Tibial nerve (tissue), 4 donors: Measurements from ENCODE around the gene NALF2. TPM values are rescaled to one million over a fixed set of nuclear protein-coding genes. Genes with fewer than 3 reads are reported as not detected.

Experiments used
- DNase-seq, 2 donors: peaks; one replicate each; pipeline ENCODE4 v3.0.0-alpha.2; 2019; ENCODE audit warnings: low spot score in 2 of 2
- H3K27ac ChIP-seq, 4 donors: fragments of 200-600 bp; sonication (generic) in 3 of 4; one replicate each; pipeline ENCODE4 v1.5.1; 2017 to 2019; ENCODE audit warnings: mild to moderate bottlenecking in 1 of 4
- H3K27me3 ChIP-seq, 2 donors: fragments of 200-600 bp; sonication (generic) in 1 of 2; one replicate each; pipeline versions ENCODE4 v1.5.1 to v1.6.0; 2017 to 2019
- H3K36me3 ChIP-seq, 3 donors: fragments of 200-600 bp; sonication (generic); one replicate each; pipeline ENCODE4 v1.5.1; 2018 to 2019
- H3K4me1 ChIP-seq, 4 donors: fragments of 200-600 bp; sonication (generic) in 3 of 4; one replicate each; pipeline ENCODE4 v1.5.1; 2017 to 2019
- H3K4me3 ChIP-seq, 4 donors: fragments of 200-600 bp; sonication (generic) in 3 of 4; one replicate each; pipeline ENCODE4 v1.5.1; 2017 to 2019; ENCODE audit warnings: mild to moderate bottlenecking in 1 of 4, moderate library complexity in 1 of 4
- H3K9me3 ChIP-seq, 4 donors: fragments of 200-600 bp; sonication (generic) in 3 of 4; one replicate each; pipeline ENCODE4 v1.5.1; 2017 to 2019
- EP300 ChIP-seq, 2 donors: sonication (generic); formaldehyde crosslinking; IDR thresholded peaks; one replicate each; pipeline ENCODE4 v1.6.1; 2017; ENCODE audit warnings: antibody characterized with exemption in 2 of 2, mild to moderate bottlenecking in 1 of 2
- POLR2A ChIP-seq, 2 donors: fragments of 450-650 bp; IDR thresholded peaks; one replicate each; pipeline ENCODE4 v1.6.1; 2017; ENCODE audit warnings: antibody characterized with exemption in 2 of 2, mild to moderate bottlenecking in 2 of 2, moderate library complexity in 2 of 2
- WGBS, 2 donors: methylation state at CpG; one replicate each; pipeline ENCODE4 v1.1.5; 2018; 5-methylcytosine and 5-hydroxymethylcytosine counted together
- total RNA-seq, 4 donors: library from RNA; depleted of rRNA; stranded (reverse); fragments of >200 nt; gene quantifications; one replicate each; pipeline ENCODE4 v1.1.0, GENCODE V29; 2016
- TF ChIP-seq, protein P1 (sequence below), 5 experiments: fragments of 200-600 bp in 3 of 5; fragments of 450-650 bp in 2 of 5; sonication (generic) in 3 of 5; IDR thresholded peaks; one replicate each; pipeline ENCODE4 v1.5.1; 2016 to 2019; ENCODE audit warnings: antibody characterized with exemption in 5 of 5, mild to moderate bottlenecking in 3 of 5, moderate library complexity in 2 of 5

Gene NALF2
- total RNA-seq, 4 donors from 2014 or later = 0.30 TPM; not detected in 3

DNA sequence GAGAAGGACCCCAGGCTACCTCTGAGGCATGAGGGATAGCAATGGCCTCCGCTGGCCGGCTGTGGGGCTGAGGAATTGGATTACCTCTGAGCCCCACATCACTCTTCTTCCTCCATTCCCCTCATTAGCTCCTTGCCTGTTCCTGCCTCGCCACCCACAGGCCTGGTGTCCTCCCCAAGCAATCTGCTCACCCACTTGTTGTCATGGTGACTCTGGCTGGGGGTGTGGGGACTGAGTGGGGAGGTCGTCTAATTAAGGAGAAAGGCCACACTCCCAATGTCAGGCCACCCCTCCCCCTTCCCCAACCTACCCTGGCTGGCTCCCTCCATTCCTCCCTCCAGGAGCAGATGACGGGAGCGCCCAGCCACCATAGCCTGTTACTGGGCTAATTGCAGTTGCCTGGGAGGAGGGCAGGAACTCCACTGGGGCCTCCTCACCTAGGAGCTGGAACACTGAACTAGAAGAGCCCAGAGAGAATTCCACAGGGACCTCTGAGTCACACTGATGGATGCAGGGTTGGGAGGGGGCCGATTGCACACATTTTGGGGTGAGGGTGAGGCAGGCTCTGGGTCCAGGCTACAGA lies 20.7 kb downstream of the NALF2 start:
- H3K27ac ChIP-seq = no peak overlapping the region
- 57 to 83% methylated on average over 1 to 7 of the region's 7 CpGs for WGBS, 2 donors
- no peaks in the 10 kb centered on the region for H3K4me1 ChIP-seq
- H3K9me3 ChIP-seq = no peaks in the 10 kb centered on the region
- H3K36me3 ChIP-seq = no peaks in the 10 kb centered on the region
- peaks cover 0 to 19% of the 10 kb centered on the region in 2 donors for H3K27me3 ChIP-seq
- no peak for DNase-seq
- TF ChIP-seq POLR2A (IDR thresholded peaks at IDR 0.05) (no peak), EP300 (IDR thresholded peaks at IDR 0.05) (no peak)
- TF ChIP-seq, protein P1, sequence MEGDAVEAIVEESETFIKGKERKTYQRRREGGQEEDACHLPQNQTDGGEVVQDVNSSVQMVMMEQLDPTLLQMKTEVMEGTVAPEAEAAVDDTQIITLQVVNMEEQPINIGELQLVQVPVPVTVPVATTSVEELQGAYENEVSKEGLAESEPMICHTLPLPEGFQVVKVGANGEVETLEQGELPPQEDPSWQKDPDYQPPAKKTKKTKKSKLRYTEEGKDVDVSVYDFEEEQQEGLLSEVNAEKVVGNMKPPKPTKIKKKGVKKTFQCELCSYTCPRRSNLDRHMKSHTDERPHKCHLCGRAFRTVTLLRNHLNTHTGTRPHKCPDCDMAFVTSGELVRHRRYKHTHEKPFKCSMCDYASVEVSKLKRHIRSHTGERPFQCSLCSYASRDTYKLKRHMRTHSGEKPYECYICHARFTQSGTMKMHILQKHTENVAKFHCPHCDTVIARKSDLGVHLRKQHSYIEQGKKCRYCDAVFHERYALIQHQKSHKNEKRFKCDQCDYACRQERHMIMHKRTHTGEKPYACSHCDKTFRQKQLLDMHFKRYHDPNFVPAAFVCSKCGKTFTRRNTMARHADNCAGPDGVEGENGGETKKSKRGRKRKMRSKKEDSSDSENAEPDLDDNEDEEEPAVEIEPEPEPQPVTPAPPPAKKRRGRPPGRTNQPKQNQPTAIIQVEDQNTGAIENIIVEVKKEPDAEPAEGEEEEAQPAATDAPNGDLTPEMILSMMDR (IDR thresholded peaks at IDR 0.05) = no peak
- H3K4me3 ChIP-seq = no peak overlapping the region

DNA sequence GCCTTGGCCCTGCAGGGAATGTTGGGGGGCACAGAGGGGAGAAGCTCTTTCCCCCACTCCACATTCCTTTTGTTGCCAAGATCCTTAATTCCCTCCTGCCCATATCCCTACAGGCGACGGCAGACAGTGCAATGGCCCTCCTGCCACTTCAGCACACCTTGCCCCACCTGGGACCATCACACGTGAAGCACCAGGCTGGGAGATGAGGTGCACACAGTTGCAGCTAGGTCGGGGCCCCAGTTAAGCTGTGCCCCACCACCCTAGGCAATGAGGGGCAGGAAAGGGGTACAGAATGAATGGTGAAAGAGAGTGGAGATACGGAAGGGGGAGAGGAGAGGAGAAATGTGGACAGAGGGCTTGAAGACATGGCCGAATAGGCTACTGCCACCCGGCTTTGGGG lies 26.2 kb downstream of the NALF2 start:
- no peaks in the 10 kb centered on the region for H3K4me1 ChIP-seq
- peaks cover 0 to 12% of the 10 kb centered on the region in 2 donors for H3K27me3 ChIP-seq
- DNase-seq = no peak
- TF ChIP-seq EP300 (IDR thresholded peaks at IDR 0.05) (no peak), POLR2A (IDR thresholded peaks at IDR 0.05) (no peak)
- TF ChIP-seq, protein P1 (IDR thresholded peaks at IDR 0.05) = no peak
- H3K36me3 ChIP-seq = no peaks in the 10 kb centered on the region
- WGBS, 2 donors = 78 to 89% methylated on average over 5 to 7 of the region's 7 CpGs
- H3K27ac ChIP-seq = no peak overlapping the region
- no peak overlapping the region for H3K4me3 ChIP-seq
- no peaks in the 10 kb centered on the region for H3K9me3 ChIP-seq

DNA sequence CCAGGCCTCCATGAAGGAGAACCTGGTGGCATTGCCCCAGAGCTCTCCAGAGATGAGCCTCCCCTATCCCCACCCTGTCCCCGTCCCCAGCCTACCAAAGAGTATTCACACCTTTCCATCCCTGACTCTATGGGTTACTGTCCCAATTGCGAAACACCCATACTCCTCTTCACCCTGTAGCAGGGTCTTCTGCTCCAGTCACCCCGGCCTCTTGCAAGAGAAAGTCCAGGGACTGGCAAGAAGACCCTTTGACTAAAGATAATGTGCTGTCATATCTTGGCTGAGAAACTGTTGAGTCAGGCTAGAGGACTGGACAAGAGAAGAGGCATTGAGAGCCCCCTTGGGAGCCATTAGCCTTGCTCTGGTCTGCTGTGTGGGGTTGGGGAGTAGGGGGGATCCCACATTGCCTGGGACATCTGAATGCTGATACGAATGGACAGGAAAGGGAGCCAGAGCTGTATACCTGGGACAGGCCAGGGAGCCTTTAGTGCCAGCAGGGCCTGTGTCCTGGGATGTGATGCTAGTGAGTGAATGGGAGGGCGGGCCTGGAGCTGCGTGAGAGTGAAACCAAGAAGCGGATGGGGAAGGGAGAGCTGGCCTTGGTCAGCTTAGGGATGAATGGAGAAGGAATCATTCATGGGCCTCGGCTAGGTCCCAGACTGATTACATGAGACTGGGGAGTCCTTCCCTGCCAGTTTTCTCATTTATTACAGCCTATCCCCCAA lies 27.1 kb downstream of the NALF2 start:
- TF ChIP-seq EP300 (IDR thresholded peaks at IDR 0.05) (no peak), POLR2A (IDR thresholded peaks at IDR 0.05) (no peak)
- TF ChIP-seq, protein P1 (IDR thresholded peaks at IDR 0.05) = no peak
- WGBS, 2 donors = 78 to 84% methylated on average over 7 to 8 of the region's 8 CpGs

DNA sequence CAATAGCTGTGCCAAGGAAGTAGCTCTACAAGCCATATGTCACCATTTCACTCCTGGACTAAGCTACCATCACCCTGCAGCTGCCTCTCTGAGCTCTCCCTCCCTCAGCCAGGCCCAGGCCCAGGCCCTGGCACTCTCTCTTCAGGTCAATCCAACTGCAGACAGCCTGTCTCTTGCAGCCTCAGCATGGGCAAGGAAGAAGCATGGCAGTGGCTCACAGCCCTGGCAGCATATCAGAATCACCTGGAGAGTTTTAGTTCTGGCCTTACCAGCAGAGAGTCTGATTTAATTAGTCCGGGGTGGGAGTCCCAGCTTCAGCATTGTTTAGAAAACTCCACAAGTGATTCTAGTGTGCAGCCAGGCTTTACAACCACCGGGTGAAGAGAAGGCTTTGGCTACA lies 31.5 kb downstream of the NALF2 start:
- 44 to 58% methylated on average over 2 of the region's 2 CpGs for WGBS, 2 donors

More for the DNA sequence above, 27.1 kb downstream of the NALF2 start:
- H3K4me3 ChIP-seq = no peak overlapping the region
- no peaks in the 10 kb centered on the region for H3K9me3 ChIP-seq
- H3K4me1 ChIP-seq = no peaks in the 10 kb centered on the region
- peaks cover 0 to 11% of the 10 kb centered on the region in 2 donors for H3K27me3 ChIP-seq
- no peak for DNase-seq
- no peaks in the 10 kb centered on the region for H3K36me3 ChIP-seq
- no peak overlapping the region for H3K27ac ChIP-seq

More for the DNA sequence above, 31.5 kb downstream of the NALF2 start:
- H3K4me1 ChIP-seq = peaks cover 0 to 3% (median 0%) of the 10 kb centered on the region in 4 donors
- no peak overlapping the region for H3K4me3 ChIP-seq
- H3K36me3 ChIP-seq = no peaks in the 10 kb centered on the region
- no peak overlapping the region for H3K27ac ChIP-seq
- DNase-seq = no peak
- H3K27me3 ChIP-seq = peaks cover 0 to 7% of the 10 kb centered on the region in 2 donors
- H3K9me3 ChIP-seq = no peaks in the 10 kb centered on the region
- no peak for TF ChIP-seq EP300 (IDR thresholded peaks at IDR 0.05)
- TF ChIP-seq, protein P1 (IDR thresholded peaks at IDR 0.05) = no peak
- TF ChIP-seq POLR2A (IDR thresholded peaks at IDR 0.05) = no peak
